Breast epithelium (tissue), 3 donors: Measurements from ENCODE around the gene SYDE2.

Experiments used
- CTCF ChIP-seq, 3 donors: fragments of 450-650 bp; IDR thresholded peaks; one replicate each; pipeline ENCODE4 v1.5.1; 2016 to 2017; ENCODE audit warnings: antibody characterized with exemption in 3 of 3, mild to moderate bottlenecking in 3 of 3, moderate library complexity in 3 of 3
- POLR2A ChIP-seq: fragments of 450-650 bp; IDR thresholded peaks from one replicate; pipeline ENCODE4 v1.6.1; 2016; ENCODE audit warnings: antibody characterized with exemption, mild to moderate bottlenecking, moderate library complexity

GRCh38 chr1:85224734-85225623, 24.2 kb upstream of the SYDE2 start:
- no peak for TF ChIP-seq CTCF (IDR thresholded peaks at IDR 0.05)
- TF ChIP-seq POLR2A, result no peak
